Panc1 (cell line): Measurements from ENCODE around the gene UTS2R. TPM values are rescaled to one million over a fixed set of nuclear protein-coding genes. Genes with fewer than 3 reads are reported as not detected.

Source experiments
- ATAC-seq: fragments of 200-7000 bp; cut with Tn5 transposase; 2 replicates; pipeline ENCODE4 v1.9.1; 2020; ENCODE audit warnings: mild to moderate bottlenecking, moderate library complexity
- BruUV-seq: library from RNA; stranded (reverse); fragments of 400-500 nt; replicated peaks from 2 replicates; lab custom pipeline; 2021; lab: Mats Ljungman, UMichigan
- CTCF ChIA-PET: fragments of 300-600 bp; sonication (Branson Sonifier 250); formaldehyde crosslinking; loops from one replicate; lab custom pipeline; 2022; ENCODE audit warnings: antibody characterized with exemption; lab: Charles Lee
- POLR2A ChIA-PET: fragments of 300-600 bp; sonication (Branson Sonifier 250); formaldehyde crosslinking; loops from one replicate; lab custom pipeline; 2022; ENCODE audit warnings: antibody characterized with exemption; lab: Charles Lee
- DNase-seq: peaks from one replicate; pipeline ENCODE4 v3.0.0-alpha.2; 2010; ENCODE audit warnings: low read depth, low spot score
- H3K27ac ChIP-seq: 2 replicates; pipeline ENCODE4 v1.5.1; 2011; ENCODE audit warnings: mild to moderate bottlenecking, low read length, inconsistent platforms
- H3K27me3 ChIP-seq: fragments of 200-500 bp; sonication (Bioruptor generic); 2 replicates; pipeline ENCODE4 v1.6.0; 2014; ENCODE audit warnings: low read length, inconsistent platforms; ENCODE audit not compliant: control insufficient read depth, insufficient read depth
- H3K36me3 ChIP-seq: fragments of 200-500 bp; sonication (Bioruptor generic); 2 replicates; pipeline ENCODE4 v1.5.1; 2014; ENCODE audit warnings: inconsistent platforms, mild to moderate bottlenecking, low read length, moderate library complexity; ENCODE audit not compliant: control insufficient read depth, insufficient read depth
- H3K4me1 ChIP-seq: 2 replicates; pipeline ENCODE4 v1.5.1; 2011; ENCODE audit warnings: inconsistent platforms, mild to moderate bottlenecking, low read length, moderate library complexity; ENCODE audit not compliant: control insufficient read depth, insufficient read depth
- H3K4me3 ChIP-seq, 2 experiments: 2 replicates each; pipeline ENCODE4 v1.5.1; 2011 to 2012; ENCODE audit warnings: low read depth in 2 of 2, low read length in 2 of 2, mild to moderate bottlenecking in 2 of 2, inconsistent platforms in 1 of 2, moderate library complexity in 1 of 2
- H3K9me3 ChIP-seq: fragments of 200-500 bp; sonication (Bioruptor generic); 2 replicates; pipeline ENCODE4 v1.5.1; 2014; ENCODE audit warnings: low read depth, mild to moderate bottlenecking, inconsistent platforms, low read length, moderate library complexity; ENCODE audit not compliant: control insufficient read depth, insufficient read depth
- POLR2AphosphoS5 ChIP-seq: IDR thresholded peaks from 2 replicates; pipeline ENCODE4 v1.6.1; 2012; ENCODE audit warnings: mild to moderate bottlenecking, low read depth, low read length, moderate library complexity
- SIN3A ChIP-seq: IDR thresholded peaks from 2 replicates; pipeline ENCODE4 v1.6.1; 2012; ENCODE audit warnings: low read depth, mild to moderate bottlenecking, low read length, moderate library complexity, borderline replicate concordance; ENCODE audit not compliant: insufficient read depth
- TCF7L2 ChIP-seq: IDR thresholded peaks from 2 replicates; pipeline ENCODE4 v1.6.1; 2011; ENCODE audit warnings: mild to moderate bottlenecking, low read depth, low read length, inconsistent platforms
- in situ Hi-C: cut with HindIII; loops from 2 replicates; pipeline ENCODE4 v1.10.0; 2016; ENCODE audit warnings: low sequenced_read_pairs, low pct_unique_long_range_greater_than_20kb
- intact Hi-C: fragments of 100-400 bp; cut with micrococcal nuclease; formaldehyde crosslinking; loops from one replicate; pipeline ENCODE4 v1.10.0; 2022; ENCODE audit not compliant: unreplicated experiment
- total RNA-seq: library from RNA; stranded (reverse); gene quantifications from one replicate; pipeline ENCODE4 v1.2.1, GENCODE V29; 2021; ENCODE audit not compliant: unreplicated experiment
- TF ChIP-seq, protein P1 (sequence below), 2 experiments: IDR thresholded peaks; 2 replicates each; pipeline ENCODE4 v1.6.1; 2011 to 2012; ENCODE audit warnings: low read depth in 2 of 2, control low read depth in 1 of 2, low read length in 1 of 2, mild to moderate bottlenecking in 1 of 2, moderate library complexity in 1 of 2; ENCODE audit not compliant: insufficient read depth in 1 of 2
- TF ChIP-seq, protein P2 (sequence below): fragments of 450-650 bp; IDR thresholded peaks from 2 replicates; pipeline ENCODE4 v1.5.1; 2017; ENCODE audit warnings: mild to moderate bottlenecking

UTS2R gene
- total RNA-seq, 1 experiment from 2014 or later: 0.39 TPM

- in situ Hi-C loops: no loop called here
- ChIA-PET POLR2A (interaction anchor here (0.8 kb wide), 1 partner anchor 10 kb away, joined by 6 read pairs; no protein-coding TSS in a partner anchor), CTCF (interaction anchor here (0.6 kb wide), 2 partner anchors 27 to 39 kb away, joined by 3 to 4 read pairs; no protein-coding TSS in a partner anchor)
- intact Hi-C loops: no loop called here
- H3K9me3 ChIP-seq: no peaks in the 10 kb centered on the region
- BruUV-seq: no TSS peak
- no peaks in the 10 kb centered on the region for H3K27me3 ChIP-seq
- H3K4me1 ChIP-seq: peaks cover 10% of the 10 kb centered on the region; the same call in 1 of the 2 replicates
- no peak overlapping the region for H3K4me3 ChIP-seq
- ATAC-seq (peak; percentile 39), DNase-seq (no peak)
- TF ChIP-seq TCF7L2 (no peak), SIN3A (no peak)
- TF ChIP-seq, protein P1, sequence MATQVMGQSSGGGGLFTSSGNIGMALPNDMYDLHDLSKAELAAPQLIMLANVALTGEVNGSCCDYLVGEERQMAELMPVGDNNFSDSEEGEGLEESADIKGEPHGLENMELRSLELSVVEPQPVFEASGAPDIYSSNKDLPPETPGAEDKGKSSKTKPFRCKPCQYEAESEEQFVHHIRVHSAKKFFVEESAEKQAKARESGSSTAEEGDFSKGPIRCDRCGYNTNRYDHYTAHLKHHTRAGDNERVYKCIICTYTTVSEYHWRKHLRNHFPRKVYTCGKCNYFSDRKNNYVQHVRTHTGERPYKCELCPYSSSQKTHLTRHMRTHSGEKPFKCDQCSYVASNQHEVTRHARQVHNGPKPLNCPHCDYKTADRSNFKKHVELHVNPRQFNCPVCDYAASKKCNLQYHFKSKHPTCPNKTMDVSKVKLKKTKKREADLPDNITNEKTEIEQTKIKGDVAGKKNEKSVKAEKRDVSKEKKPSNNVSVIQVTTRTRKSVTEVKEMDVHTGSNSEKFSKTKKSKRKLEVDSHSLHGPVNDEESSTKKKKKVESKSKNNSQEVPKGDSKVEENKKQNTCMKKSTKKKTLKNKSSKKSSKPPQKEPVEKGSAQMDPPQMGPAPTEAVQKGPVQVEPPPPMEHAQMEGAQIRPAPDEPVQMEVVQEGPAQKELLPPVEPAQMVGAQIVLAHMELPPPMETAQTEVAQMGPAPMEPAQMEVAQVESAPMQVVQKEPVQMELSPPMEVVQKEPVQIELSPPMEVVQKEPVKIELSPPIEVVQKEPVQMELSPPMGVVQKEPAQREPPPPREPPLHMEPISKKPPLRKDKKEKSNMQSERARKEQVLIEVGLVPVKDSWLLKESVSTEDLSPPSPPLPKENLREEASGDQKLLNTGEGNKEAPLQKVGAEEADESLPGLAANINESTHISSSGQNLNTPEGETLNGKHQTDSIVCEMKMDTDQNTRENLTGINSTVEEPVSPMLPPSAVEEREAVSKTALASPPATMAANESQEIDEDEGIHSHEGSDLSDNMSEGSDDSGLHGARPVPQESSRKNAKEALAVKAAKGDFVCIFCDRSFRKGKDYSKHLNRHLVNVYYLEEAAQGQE (IDR thresholded peaks at IDR 0.05; ENCODE audit: insufficient read depth in 1 of 2, low read depth in 2 of 2, low read length in 1 of 2): no peak
- TF ChIP-seq, protein P2, sequence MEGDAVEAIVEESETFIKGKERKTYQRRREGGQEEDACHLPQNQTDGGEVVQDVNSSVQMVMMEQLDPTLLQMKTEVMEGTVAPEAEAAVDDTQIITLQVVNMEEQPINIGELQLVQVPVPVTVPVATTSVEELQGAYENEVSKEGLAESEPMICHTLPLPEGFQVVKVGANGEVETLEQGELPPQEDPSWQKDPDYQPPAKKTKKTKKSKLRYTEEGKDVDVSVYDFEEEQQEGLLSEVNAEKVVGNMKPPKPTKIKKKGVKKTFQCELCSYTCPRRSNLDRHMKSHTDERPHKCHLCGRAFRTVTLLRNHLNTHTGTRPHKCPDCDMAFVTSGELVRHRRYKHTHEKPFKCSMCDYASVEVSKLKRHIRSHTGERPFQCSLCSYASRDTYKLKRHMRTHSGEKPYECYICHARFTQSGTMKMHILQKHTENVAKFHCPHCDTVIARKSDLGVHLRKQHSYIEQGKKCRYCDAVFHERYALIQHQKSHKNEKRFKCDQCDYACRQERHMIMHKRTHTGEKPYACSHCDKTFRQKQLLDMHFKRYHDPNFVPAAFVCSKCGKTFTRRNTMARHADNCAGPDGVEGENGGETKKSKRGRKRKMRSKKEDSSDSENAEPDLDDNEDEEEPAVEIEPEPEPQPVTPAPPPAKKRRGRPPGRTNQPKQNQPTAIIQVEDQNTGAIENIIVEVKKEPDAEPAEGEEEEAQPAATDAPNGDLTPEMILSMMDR: no peak
- H3K36me3 ChIP-seq: no peaks in the 10 kb centered on the region
- H3K27ac ChIP-seq: no peak overlapping the region
Measured at GRCh38 chr17:82361885-82362633, 9.5 kb upstream of the UTS2R start.

GRCh38 chr17:82365606-82366295 lies 5.8 kb upstream of the UTS2R start:
- TF ChIP-seq SIN3A (no peak), POLR2AphosphoS5 (no peak), TCF7L2 (no peak)
- TF ChIP-seq, protein P2: no peak
- TF ChIP-seq, protein P1 (IDR thresholded peaks at IDR 0.05; ENCODE audit: insufficient read depth in 1 of 2, low read depth in 2 of 2, low read length in 1 of 2): no peak
- ChIA-PET CTCF (no interaction called here), POLR2A (no interaction called here)
- H3K4me1 ChIP-seq: no peaks in the 10 kb centered on the region
- H3K27ac ChIP-seq: no peak overlapping the region
- DNase-seq: no peak
- intact Hi-C loops: no loop called here
- no peaks in the 10 kb centered on the region for H3K36me3 ChIP-seq
- no peak for ATAC-seq
- in situ Hi-C loops: no loop called here
- no peaks in the 10 kb centered on the region for H3K27me3 ChIP-seq
- H3K4me3 ChIP-seq: no peak overlapping the region
- no TSS peak for BruUV-seq
- no peaks in the 10 kb centered on the region for H3K9me3 ChIP-seq
